Right renal pelvis (tissue), 4 donors: ENCODE results near the gene ZCCHC8. TPM values are rescaled to one million over a fixed set of nuclear protein-coding genes. Genes with fewer than 3 reads are reported as not detected.
"Not testable (repeated sequence)": the region's sequence is repeated elsewhere in the genome, so short reads cannot be mapped to it uniquely, and the experiment has no call there.

Source experiments
- DNase-seq, 4 donors: peaks; one replicate each; pipeline ENCODE4 v3.0.0-alpha.2; 2013; ENCODE audit warnings: low read depth in 4 of 4, low spot score in 3 of 4, missing footprints in 1 of 4
- polyA plus RNA-seq, 4 donors: library from polyadenylated mRNA; unstranded; fragments of 120-200 nt; gene quantifications; one replicate each; pipeline ENCODE4 v1.2.1, GENCODE V29; 2013; ENCODE audit not compliant: insufficient read length in 4 of 4

The ZCCHC8 gene
- polyA plus RNA-seq, 4 donors = 33.1 to 46.2 (median 39.7) TPM

DNA sequence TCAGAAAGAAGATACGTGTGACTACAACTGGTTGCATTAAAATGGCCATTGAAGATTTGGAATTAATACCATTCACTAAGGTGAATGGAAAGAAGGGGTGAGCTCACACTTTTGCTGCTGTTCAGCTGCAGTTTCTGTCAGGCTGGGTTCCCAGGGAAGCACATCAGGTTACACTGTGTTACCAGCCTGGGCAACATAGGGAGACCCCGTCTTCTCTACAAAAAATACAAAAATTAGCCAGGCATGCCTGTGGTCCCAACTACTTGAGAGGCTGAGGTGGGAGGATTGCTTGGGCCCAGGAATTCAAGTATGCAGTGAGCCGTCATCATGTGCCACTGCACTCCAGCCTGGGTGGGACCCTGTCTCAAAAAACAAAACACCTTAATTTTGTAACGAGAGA is 12.9 kb upstream of the ZCCHC8 start:
- DNase-seq = no peak

DNA sequence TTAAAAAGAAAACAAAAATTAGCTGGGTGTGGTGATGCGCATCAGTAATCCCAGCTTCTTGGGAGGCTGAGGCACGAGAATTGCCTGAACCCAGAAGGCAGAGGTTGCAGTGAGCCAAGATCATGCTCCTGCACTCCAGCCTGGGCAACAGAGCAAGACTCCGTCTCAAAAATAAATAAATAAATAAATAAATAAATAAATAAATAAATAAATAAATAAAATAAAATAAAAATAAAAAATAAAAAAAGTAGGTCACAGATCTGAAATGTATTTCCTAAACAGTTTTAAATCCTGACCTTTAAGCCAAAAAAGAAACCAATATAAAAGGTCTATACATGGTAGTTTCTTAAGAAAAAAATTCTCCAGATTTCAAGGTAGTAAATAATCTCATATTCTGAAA is 12.3 kb upstream of the ZCCHC8 start:
- DNase-seq = not testable (repeated sequence)

DNA sequence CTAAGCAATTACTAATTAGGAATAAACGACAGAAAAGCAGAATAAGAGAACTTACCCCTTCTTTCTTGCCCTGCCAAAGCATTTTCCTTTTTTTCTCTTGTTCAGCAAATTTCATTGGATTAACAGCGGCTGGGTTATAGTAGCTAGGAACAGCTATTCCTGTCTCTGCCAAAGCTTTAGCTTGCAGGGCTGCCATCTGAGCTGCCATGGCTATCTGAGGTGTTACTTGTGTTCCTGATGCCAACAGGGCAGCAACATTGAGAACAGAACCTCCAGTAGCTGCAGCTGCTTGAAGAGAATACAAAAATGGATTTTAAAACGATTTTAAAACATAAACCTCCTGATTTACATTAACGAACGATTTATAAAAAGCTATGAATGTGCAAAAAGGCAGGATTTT is 7.4 kb upstream of the ZCCHC8 start:
- DNase-seq = no peak

DNA sequence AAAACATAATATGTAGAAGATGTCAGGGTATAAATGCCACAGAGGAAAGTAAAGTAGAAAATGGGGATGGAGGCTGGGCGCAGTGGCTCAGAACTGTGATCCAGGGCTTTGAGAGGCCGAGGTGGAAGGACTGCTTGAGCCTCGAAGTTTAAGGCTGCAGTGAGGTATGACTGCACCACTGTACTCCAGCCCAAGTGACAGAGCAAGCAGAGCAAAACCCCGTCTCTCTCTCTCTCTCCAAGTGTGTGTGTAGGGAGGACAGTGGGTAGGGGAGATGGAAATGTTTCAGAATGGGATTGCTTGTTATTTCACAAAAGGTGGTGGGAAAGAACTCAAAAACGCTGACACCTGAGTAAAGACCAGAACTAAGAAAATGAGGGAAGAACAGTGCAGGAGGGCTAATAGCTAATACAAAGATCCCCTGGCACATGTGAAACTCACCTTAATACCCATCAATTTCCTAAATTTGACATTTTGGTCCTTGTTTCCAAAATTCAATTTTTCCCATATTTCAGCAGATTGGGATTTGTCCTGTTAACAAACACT is 5.7 kb upstream of the ZCCHC8 start:
- no peak for DNase-seq

DNA sequence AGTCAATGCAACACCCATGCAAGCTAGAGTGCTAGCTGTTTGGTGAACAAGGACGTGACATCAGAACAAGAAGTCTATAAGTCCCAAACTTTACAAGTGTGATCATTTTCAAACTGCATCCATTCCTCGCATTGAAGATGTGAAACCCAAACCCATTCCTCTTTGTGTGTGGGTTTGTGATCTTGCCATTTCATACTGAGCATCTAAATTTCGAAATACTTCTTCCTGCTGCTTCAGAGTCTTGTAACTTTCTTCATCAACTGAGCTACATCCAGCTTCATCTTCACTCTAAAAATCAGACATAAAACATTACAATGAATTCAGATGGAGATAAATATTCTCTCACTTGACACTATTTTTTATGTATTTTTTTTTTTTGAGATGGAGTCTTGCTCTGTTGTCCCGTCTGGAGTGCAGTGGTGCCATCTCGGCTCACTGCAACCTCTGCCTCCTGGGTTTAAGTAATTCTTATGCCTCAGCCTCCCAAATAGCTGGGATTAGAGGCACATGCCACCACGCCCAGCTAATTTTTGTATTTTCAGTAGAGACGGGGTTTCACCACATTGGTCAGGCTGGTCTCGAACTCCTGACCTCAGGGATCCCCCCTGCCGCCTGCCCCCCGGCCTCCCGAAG is 4.8 kb upstream of the ZCCHC8 start:
- DNase-seq = no peak

DNA sequence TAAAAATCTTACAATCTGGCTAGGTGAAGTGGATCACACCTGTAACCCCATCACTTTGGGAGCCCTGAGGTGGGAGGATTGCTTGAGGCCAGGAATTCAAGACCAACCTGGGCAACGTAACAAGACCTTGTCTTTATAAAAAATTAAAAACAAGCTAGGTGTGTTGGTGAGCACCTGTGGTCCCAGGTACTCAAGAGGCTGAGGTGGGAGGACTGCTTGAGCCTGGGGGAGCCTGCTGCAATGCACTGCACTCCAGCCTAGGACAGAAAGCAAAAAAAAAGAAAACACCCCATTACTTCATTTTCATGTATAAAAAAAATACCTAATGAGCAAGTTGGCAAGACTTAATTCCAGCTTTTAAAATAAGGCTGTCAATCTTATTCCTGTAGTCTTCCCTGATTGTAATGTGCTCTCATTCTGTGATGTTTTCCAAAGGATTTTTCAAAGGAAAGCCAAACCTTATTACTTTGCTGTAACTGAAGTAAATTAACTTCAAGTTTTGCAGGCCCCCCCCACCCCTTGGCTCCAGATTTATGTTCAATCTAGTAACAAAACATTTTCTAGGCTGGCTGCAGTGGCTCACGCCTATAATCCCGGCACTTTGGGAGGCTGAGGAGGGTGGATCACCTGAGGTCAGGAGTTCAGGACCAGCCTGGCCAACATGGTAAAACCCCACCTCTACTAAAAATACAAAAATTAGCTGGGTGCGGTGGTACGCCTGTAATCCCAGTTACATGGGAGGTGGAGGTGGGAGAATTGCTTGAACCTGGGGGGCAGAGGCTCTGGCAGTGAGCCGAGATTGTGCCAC is 3.3 kb upstream of the ZCCHC8 start:
- DNase-seq = no peak

DNA sequence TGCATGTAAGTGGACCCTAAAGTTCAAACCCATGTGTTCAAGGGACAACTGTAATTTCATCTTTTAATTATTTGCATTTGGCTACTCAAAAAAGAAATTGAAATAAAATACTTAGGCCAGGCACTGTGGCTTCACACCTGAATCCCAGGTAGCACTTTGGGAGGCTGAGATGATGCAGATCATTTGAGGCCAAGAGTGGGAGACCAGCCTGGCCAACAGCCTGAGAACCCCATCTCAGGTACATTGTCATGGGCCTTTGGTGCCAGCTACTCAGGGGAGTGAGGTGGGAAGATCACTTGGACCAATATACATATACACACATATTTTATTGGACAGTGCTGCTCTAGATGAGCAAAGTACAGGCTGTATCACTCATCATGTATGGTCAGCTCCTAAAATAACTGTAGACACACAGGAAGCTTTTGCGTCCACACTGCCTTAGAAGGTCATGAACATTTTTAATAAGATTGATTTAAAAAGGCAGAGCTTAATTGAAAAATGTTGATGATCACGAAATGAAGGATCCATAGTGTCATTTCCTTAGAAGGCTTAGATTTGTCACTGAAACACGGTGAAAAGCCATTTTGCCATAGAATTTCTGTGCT is 2.5 kb upstream of the ZCCHC8 start:
- no peak for DNase-seq

DNA sequence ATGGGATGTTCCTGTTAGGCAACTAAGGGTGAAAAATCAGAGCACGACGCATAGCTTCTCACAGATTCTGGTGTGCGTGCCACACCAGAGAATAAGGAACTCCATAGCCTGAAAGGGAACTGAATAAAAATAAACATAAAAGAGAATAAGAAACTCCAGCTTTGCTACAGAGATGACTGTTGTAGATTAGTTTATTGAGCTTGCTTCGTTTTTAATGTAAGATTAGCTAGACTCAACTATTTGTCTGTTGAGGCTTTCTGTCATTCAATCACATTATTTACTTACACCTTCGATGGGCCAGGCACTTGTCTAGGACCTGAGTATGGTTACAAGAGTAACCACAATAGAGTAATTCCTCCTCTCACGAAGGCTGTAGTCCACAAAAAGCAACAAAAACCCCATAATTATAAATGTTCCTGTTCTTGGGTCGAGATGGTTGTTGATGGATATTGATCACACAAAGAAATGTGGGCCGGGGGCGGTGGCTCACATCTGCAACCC is 807 bp upstream of the ZCCHC8 start:
- no peak for DNase-seq

DNA sequence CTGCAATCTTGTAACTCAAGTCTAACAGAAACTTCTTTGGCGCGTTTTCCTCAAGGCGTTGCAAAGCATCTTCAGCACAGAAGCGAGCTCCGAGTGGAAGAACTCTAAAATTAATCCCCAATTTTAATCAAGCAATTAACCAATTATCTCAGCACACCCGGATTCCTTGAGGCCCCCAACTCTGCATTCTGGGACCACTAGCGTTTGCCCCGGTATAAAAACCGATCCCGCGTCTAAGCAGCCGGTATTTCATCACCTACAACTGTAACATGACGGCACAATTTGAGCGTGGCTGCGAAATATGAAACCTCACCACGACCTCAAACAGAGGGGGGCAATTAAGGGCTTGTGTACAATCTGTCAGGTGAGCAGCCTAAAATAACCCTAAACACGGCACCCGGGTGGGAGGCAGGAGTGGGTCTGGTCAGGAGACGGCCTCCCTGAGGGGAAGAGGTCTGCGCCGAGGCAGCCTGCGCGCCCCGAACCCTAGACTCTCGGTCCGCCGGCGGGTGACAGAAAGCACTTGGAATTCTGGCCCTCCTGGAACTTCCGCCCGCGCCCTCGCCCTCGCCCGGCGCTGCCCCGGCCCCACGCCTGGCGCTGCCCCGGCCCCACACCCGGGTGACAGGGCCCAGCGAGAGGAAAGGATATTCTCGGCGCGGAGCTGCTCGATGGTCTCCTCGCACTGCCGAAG is 594 bp downstream of the ZCCHC8 start:
- DNase-seq = peak; percentile 40 to 58 (median 52)

DNA sequence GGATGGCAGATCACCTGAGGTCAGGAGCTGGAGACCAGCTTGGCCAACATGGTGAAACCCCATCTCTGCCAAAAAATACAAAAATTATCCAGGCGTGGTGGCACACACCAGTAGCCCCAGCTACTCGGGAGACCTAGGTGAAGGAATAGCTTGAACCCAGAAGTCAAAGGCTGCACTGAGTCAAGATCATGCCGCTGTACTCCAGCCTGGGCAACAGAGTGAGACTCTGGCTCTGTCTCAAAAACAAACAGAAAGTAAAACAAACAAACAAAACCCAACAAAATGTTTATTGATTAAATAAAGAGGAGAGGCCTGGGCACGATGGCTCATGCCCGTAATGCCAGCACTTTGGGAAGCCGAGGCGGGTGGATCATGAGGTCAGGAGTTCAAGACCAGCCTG is 5.5 kb downstream of the ZCCHC8 start:
- no peak for DNase-seq

DNA sequence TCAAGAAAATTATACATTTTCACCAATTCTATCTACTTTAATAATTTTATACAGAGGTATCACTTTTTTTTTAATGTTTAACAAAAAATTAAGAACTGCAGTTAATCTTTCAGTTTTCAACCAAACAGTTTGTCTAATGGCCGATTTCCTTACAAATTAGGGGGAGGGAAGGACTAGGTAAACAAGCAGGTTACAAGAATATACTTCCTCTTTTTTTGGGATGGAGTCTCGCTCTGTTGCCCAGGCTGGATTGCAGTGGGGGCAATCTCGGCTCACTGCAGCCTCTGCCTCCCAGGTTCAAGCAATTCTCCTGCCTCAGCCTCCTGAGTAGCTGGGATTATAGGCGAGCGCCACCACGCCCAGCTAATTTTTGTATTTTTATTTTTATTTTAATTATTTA is 7.5 kb downstream of the ZCCHC8 start:
- DNase-seq = not testable (repeated sequence)

DNA sequence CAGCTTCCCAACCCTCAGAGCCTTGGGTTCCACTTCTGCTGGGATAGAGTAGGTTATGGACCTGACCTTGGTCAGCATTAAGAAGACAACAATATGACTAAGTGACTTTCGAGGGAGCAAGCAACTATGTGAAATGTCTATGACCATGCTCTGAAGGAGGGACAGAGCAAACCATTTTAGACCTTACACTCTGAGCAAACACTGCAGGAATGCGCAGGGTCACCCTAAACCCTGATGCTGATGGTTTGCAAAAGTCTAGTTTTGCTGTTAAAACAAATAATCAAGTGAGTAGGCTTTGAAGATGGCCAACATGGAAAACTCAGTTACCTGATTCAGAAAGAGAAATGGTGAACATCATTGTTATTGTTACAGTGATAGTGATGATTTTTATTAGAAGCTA is 8.7 kb downstream of the ZCCHC8 start:
- no peak for DNase-seq

DNA sequence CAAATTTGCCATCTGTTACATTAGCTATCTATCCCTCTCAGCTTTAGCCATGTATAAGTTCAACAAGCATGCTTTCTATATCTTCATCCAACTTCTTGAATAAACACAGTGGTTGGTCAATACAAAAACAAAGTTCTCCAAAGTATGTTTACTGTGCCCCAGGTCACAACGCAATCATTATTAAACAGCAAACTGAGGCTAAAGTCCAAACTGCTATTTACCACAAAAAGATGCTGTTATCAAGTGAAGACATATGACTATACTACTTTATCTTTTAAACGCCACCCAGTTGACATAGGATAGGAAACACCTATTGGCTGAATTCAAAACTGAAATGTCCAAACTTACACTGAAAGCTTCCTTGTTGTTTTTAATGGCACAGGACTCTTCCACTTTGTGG is 11.7 kb downstream of the ZCCHC8 start:
- no peak for DNase-seq

DNA sequence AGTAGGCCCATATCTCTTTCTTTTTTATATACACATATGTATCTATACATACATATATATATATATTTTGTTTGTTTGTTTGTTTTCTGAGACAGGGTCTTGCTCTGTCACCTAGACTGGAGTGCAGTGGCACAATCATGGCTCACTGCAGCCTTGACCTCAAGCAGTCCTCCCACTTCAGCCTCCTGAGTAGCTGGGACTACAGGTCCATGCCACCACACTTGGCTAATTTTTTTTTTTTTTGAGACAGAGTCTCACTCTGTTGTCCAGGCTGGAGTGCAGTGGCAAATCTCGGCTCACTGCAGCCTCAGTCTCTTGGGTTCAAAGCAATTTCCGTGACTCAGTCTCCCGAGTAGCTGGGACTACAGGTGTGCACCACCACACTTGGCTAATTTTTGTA is 12.9 kb downstream of the ZCCHC8 start:
- DNase-seq = not testable (repeated sequence)

DNA sequence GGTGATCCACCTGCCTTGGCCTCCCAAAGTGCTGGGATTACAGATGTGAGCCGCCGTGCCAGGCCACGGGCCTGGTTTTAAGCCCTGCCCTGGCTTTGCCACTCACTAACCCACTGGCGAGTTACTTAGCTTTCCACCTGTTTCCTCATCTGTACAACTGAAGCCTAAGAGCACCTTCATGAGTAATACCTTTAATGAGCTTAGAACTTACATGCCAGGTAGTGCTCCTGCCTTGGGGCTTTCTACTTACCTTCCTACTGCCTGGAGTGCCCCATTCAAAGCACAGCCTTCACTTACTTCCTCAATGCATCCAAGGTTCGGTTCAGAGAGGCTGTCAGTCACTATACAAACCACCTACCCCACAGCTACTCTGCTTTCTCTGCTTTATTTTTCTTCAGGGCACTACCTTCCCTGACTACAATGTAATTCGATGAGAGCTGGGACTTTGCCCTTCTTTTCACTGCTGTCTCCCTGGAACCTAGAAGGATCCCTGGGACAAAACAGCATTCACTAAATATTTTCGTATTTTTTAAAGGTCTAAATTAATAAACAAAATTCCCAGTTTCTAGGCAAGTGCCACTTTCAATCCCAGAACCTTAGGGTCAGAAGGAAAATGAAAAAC is 13.8 kb downstream of the ZCCHC8 start:
- no peak for DNase-seq

DNA sequence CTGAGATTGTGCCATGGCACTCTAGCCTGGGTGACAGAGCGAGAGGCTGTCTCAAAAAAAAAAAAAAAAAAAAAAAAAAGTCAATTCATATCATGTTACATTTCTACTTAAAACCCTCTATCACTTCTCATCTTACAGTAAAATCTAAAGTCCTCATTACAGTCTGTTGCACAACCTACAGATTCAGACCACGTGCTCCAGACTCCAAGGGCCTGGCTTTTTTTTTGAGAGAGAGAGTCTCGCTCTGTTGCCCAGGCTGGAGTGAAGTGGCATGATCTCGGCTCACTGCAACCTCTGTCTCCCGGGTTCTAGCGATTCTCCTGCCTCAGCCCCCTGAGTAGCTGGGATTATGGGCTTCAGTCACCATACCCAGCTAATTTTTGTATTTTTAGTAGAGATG is 14.4 kb downstream of the ZCCHC8 start:
- DNase-seq = not testable (repeated sequence)

DNA sequence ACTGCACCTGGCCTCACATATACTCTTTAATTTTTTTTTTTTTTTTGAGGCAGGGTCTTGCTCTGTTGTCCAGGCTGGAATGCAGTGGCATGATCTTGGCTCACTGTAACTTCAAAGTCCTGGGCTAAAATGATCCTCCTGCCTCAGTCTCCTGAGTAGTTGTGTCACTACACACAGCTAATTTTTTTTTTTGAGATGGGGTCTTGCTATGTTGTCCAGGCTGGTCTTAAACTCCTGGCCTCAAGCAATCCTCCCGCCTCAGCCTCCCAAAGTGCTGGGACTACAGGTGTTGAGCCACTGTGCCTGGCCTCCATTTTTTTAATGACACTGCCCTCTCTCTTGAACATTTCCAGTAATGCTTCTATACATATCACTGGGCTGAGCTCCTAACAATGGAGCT is 16.3 kb downstream of the ZCCHC8 start:
- not testable (repeated sequence) for DNase-seq

DNA sequence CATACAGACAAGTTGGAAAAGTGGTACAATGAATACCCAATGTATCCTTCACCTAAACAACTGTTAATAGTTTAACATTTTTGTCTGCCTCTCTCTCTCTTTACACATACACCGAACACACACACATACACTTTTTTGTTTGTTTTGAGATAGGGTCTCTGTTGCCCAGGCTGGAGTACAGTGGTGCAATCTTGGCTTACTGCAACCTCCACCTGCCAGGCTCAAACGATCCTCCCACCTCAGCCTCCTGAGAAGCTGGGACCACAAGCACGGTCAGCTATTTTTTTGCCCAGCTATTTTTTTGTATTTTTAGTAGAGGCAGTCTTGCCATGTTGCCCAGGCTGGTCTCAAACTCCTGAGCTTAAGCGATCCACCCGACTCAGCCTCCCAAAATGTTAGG is 16.8 kb downstream of the ZCCHC8 start:
- no peak for DNase-seq

DNA sequence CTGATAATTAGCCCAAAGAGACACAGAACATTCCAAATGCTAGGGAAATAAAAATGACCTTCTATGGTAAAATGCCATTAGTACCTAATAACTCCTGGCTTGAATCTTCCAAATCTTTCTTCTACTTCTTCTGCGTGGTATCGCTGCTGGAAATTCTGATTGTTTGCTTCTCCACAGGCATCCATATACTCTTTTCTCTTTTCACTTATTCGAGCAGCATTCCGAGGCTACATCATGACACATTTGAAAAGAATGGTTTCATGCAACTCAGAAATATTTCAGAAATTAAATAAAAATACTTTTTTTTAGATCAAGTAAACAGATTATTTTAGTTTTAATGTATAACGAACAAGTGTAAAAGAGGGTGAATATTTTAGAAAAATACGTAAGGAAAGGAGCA is 18.9 kb downstream of the ZCCHC8 start:
- no peak for DNase-seq

DNA sequence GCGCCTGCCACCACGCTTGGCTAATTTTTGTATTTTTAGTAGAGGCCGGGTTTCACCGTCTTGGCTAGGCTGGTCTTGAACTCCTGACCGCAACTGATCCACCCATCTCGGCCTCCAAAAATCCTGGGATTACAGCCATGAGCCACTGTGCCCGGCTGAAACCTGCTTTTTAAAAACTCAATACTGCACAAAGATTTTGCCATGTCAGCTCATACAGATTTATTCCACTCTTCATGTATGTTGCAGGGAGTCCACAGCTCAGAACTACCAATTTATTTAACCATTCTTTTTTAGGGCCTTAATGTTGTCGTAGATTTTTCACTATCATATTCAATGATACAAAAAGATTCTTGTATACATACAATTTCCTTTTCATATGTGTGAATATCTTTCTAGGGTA is 20.0 kb downstream of the ZCCHC8 start:
- DNase-seq = no peak
